Measurements from ENCODE around the gene GRID2. TPM values are rescaled to one million over a fixed set of nuclear protein-coding genes. Genes with fewer than 3 reads are reported as not detected.

Gene GRID2
- total and polyA plus RNA-seq, 10 of the 15 experiments (the other 5 are each of a cell fraction or from before 2014, with no cell fraction given), result not detected

GRCh38 chr4:92265021-92265420, 38.7 kb upstream of the GRID2 start (continued):
- TF ChIP-seq RELB (IDR thresholded peaks at IDR 0.05; ENCODE audit: low read depth), result no peak

GRCh38 chr4:92265798-92266197, 38.0 kb upstream of the GRID2 start:
- ChIA-PET CTCF (no interaction called here), RAD21 (ENCODE audit: unreplicated experiment) (no interaction called here)
- intact Hi-C loops (cut with micrococcal nuclease; ENCODE audit: unreplicated experiment), result no loop called here
- TF ChIP-seq, protein P1, sequence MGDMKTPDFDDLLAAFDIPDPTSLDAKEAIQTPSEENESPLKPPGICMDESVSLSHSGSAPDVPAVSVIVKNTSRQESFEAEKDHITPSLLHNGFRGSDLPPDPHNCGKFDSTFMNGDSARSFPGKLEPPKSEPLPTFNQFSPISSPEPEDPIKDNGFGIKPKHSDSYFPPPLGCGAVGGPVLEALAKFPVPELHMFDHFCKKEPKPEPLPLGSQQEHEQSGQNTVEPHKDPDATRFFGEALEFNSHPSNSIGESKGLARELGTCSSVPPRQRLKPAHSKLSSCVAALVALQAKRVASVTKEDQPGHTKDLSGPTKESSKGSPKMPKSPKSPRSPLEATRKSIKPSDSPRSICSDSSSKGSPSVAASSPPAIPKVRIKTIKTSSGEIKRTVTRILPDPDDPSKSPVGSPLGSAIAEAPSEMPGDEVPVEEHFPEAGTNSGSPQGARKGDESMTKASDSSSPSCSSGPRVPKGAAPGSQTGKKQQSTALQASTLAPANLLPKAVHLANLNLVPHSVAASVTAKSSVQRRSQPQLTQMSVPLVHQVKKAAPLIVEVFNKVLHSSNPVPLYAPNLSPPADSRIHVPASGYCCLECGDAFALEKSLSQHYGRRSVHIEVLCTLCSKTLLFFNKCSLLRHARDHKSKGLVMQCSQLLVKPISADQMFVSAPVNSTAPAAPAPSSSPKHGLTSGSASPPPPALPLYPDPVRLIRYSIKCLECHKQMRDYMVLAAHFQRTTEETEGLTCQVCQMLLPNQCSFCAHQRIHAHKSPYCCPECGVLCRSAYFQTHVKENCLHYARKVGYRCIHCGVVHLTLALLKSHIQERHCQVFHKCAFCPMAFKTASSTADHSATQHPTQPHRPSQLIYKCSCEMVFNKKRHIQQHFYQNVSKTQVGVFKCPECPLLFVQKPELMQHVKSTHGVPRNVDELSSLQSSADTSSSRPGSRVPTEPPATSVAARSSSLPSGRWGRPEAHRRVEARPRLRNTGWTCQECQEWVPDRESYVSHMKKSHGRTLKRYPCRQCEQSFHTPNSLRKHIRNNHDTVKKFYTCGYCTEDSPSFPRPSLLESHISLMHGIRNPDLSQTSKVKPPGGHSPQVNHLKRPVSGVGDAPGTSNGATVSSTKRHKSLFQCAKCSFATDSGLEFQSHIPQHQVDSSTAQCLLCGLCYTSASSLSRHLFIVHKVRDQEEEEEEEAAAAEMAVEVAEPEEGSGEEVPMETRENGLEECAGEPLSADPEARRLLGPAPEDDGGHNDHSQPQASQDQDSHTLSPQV (IDR thresholded peaks at IDR 0.05), result no peak
- TF ChIP-seq FOXM1 (IDR thresholded peaks at IDR 0.05; ENCODE audit: low read depth, low read length) (no peak), KDM1A (IDR thresholded peaks at IDR 0.05; ENCODE audit: borderline replicate concordance) (no peak), HDAC2 (IDR thresholded peaks at IDR 0.05) (no peak), EP300 (IDR thresholded peaks at IDR 0.05; ENCODE audit: borderline replicate concordance in 1 of 2, control insufficient read depth in 1 of 2, low read depth in 2 of 2, low read length in 2 of 2) (no peak), NR2C1 (IDR thresholded peaks at IDR 0.05) (no peak), MEF2A (IDR thresholded peaks at IDR 0.05; ENCODE audit: insufficient read depth, low read depth, low read length) (no peak), ZNF217 (IDR thresholded peaks at IDR 0.05) (no peak), ZBTB11 (CRISPR knock-in tag; IDR thresholded peaks at IDR 0.05) (no peak), TAF1 (IDR thresholded peaks at IDR 0.05; ENCODE audit: borderline replicate concordance, low read depth, low read length) (no peak)
- TF ChIP-seq, protein P2, sequence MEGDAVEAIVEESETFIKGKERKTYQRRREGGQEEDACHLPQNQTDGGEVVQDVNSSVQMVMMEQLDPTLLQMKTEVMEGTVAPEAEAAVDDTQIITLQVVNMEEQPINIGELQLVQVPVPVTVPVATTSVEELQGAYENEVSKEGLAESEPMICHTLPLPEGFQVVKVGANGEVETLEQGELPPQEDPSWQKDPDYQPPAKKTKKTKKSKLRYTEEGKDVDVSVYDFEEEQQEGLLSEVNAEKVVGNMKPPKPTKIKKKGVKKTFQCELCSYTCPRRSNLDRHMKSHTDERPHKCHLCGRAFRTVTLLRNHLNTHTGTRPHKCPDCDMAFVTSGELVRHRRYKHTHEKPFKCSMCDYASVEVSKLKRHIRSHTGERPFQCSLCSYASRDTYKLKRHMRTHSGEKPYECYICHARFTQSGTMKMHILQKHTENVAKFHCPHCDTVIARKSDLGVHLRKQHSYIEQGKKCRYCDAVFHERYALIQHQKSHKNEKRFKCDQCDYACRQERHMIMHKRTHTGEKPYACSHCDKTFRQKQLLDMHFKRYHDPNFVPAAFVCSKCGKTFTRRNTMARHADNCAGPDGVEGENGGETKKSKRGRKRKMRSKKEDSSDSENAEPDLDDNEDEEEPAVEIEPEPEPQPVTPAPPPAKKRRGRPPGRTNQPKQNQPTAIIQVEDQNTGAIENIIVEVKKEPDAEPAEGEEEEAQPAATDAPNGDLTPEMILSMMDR (IDR thresholded peaks at IDR 0.05 in 2 of 3, conservative IDR thresholded peaks at IDR 0.05 in 1 of 3; ENCODE audit: control insufficient read depth in 2 of 3, extremely low read depth in 1 of 3, insufficient read depth in 1 of 3, low read depth in 3 of 3, low read length in 3 of 3), result no peak

More at GRCh38 chr4:92265798-92266197, 38.0 kb upstream of the GRID2 start:
- Histone ChIP-seq H3K4me2 (ENCODE audit: control insufficient read depth, insufficient read depth) (no peak overlapping the region), H3K9ac (ENCODE audit: control insufficient read depth, insufficient read depth, low read length) (no peak overlapping the region), H3K79me2 (ENCODE audit: control insufficient read depth, insufficient read depth, low read length) (no peaks in the 10 kb centered on the region), H3K36me3 (ENCODE audit: control insufficient read depth in 2 of 2, insufficient read depth in 2 of 2, low read length in 1 of 2) (no peaks in the 10 kb centered on the region), H3K9me3 (replicated peaks; ENCODE audit: control insufficient read depth, insufficient read depth, low read length) (no peaks in the 10 kb centered on the region), H3K4me3 (no peak overlapping the region), H4K20me1 (ENCODE audit: control insufficient read depth, insufficient read depth) (no peaks in the 10 kb centered on the region), H3K4me1 (ENCODE audit: control insufficient read depth, insufficient read depth, low read length) (no peaks in the 10 kb centered on the region), H3K27me3 (replicated peaks in 1 of 2; ENCODE audit: control insufficient read depth in 2 of 2, insufficient read depth in 2 of 2, low read length in 1 of 2) (no peaks in the 10 kb centered on the region), H3K27ac (ENCODE audit: control insufficient read depth, insufficient read depth) (no peak overlapping the region), H2AFZ (ENCODE audit: control insufficient read depth, low read depth, low read length) (no peak overlapping the region)
- ATAC-seq (no peak), DNase-seq (ENCODE audit: low read depth, low spot score) (no peak), FAIRE-seq (no peak)
- ChIA-PET SMC1A (ENCODE audit: uncharacterized antibody, unreplicated experiment) (no interaction called here), POLR2A (no interaction called here)
- in situ Hi-C loops (cut with MboI), result no loop called here
- no TSS peak for BruUV-seq (replicated peaks)

Measured in GM12878 (cell line).